GM23338 (cell line): ENCODE measurements around the gene LPCAT3. TPM values are rescaled to one million over a fixed set of nuclear protein-coding genes. Genes with fewer than 3 reads are reported as not detected.

Experiments used
- ATAC-seq: fragments of 200-7000 bp; cut with Tn5 transposase; 3 replicates; pipeline ENCODE4 v1.9.1; 2020
- DNase-seq: peaks from one replicate; pipeline ENCODE4 v3.0.0-alpha.2; 2015; ENCODE audit warnings: low spot score
- H2AFZ ChIP-seq: fragments of 200-600 bp; sonication (generic); 2 replicates; pipeline ENCODE4 v1.8.0; 2016; ENCODE audit warnings: antibody characterized with exemption, mild to moderate bottlenecking, moderate library complexity
- H3F3A ChIP-seq: fragments of 200-600 bp; sonication (generic); replicated peaks from 2 replicates; pipeline ENCODE4 v1.8.0; 2017; ENCODE audit warnings: antibody characterized with exemption, mixed run types, low read depth
- H3K27ac ChIP-seq: fragments of 200-600 bp; sonication (generic); 2 replicates; pipeline ENCODE4 v1.6.1; 2016; ENCODE audit warnings: low read depth
- H3K27me3 ChIP-seq: fragments of 200-600 bp; sonication (generic); 2 replicates; pipeline ENCODE4 v1.8.0; 2016; ENCODE audit warnings: mild to moderate bottlenecking, mixed run types, moderate library complexity; ENCODE audit not compliant: insufficient read depth
- H3K36me3 ChIP-seq: fragments of 200-600 bp; sonication (generic); 2 replicates; pipeline ENCODE4 v1.8.0; 2016; ENCODE audit warnings: mild to moderate bottlenecking; ENCODE audit not compliant: insufficient read depth
- H3K4me1 ChIP-seq: fragments of 200-600 bp; sonication (generic); 2 replicates; pipeline ENCODE4 v1.8.0; 2016; ENCODE audit warnings: mild to moderate bottlenecking, moderate library complexity; ENCODE audit not compliant: insufficient read depth
- H3K4me2 ChIP-seq: fragments of 200-600 bp; sonication (generic); 2 replicates; pipeline ENCODE4 v1.7.1; 2017; ENCODE audit warnings: mixed run types
- H3K4me3 ChIP-seq: fragments of 200-600 bp; sonication (generic); 2 replicates; pipeline ENCODE4 v1.6.1; 2016; ENCODE audit warnings: mixed run types
- H3K79me2 ChIP-seq: fragments of 200-600 bp; sonication (generic); replicated peaks from 2 replicates; pipeline ENCODE4 v1.8.0; 2017; ENCODE audit warnings: mild to moderate bottlenecking; ENCODE audit not compliant: insufficient read depth
- H3K9me2 ChIP-seq: fragments of 200-600 bp; sonication (generic); 2 replicates; pipeline ENCODE4 v1.8.0; 2017; ENCODE audit not compliant: insufficient read depth
- H4K20me1 ChIP-seq: fragments of 200-600 bp; sonication (generic); replicated peaks from 2 replicates; pipeline ENCODE4 v1.8.0; 2017; ENCODE audit warnings: mild to moderate bottlenecking; ENCODE audit not compliant: insufficient read depth
- H3K27ac Mint-ChIP-seq: 2 replicates; pipeline ENCODE4 v1.8.0; 2020; ENCODE audit warnings: inconsistent platforms, mild to moderate bottlenecking, moderate library complexity, mixed read lengths
- H3K27me3 Mint-ChIP-seq: 3 replicates; pipeline ENCODE4 v1.8.0; 2022; ENCODE audit warnings: low read depth, mild to moderate bottlenecking, moderate library complexity, mixed read lengths, inconsistent platforms; ENCODE audit not compliant: insufficient read depth, poor library complexity
- H3K36me3 Mint-ChIP-seq: 3 replicates; pipeline ENCODE4 v1.8.0; 2021; ENCODE audit warnings: low read depth, mild to moderate bottlenecking, inconsistent platforms, moderate library complexity, mixed read lengths
- H3K4me1 Mint-ChIP-seq: 3 replicates; pipeline ENCODE4 v1.8.0; 2020; ENCODE audit warnings: mild to moderate bottlenecking, inconsistent platforms, mixed read lengths
- H3K4me3 Mint-ChIP-seq: 3 replicates; pipeline ENCODE4 v1.8.0; 2021; ENCODE audit warnings: moderate library complexity, mild to moderate bottlenecking, inconsistent platforms, mixed read lengths
- H3K9me3 Mint-ChIP-seq: 3 replicates; pipeline ENCODE4 v1.8.0; 2020; ENCODE audit warnings: moderate library complexity, mild to moderate bottlenecking, inconsistent platforms, mixed read lengths
- CREB1 ChIP-seq: fragments of 250-450 bp; sonication (Bioruptor Pico); IDR thresholded peaks from 2 replicates; pipeline ENCODE4 v1.5.0; 2020; ENCODE audit warnings: low read depth, mild to moderate bottlenecking, moderate library complexity
- EZH2 ChIP-seq: fragments of 200-600 bp; sonication (generic); IDR thresholded peaks from one replicate; pipeline ENCODE4 v1.8.0; 2017; ENCODE audit warnings: antibody characterized with exemption, mild to moderate bottlenecking, low read depth; ENCODE audit not compliant: unreplicated experiment
- EZH2phosphoT487 ChIP-seq: fragments of 200-600 bp; sonication (generic); IDR thresholded peaks from one replicate; pipeline ENCODE4 v1.8.1; 2018; ENCODE audit warnings: antibody characterized with exemption; ENCODE audit not compliant: unreplicated experiment
- NANOG ChIP-seq: IDR thresholded peaks from 2 replicates; pipeline ENCODE4 v1.6.1; 2016; ENCODE audit warnings: antibody characterized with exemption, borderline replicate concordance
- POLR2AphosphoS5 ChIP-seq: IDR thresholded peaks from 2 replicates; pipeline ENCODE4 v1.6.1; 2016; ENCODE audit warnings: antibody characterized with exemption, low read depth
- ZNF114 ChIP-seq: fragments of 250-450 bp; sonication (Bioruptor Pico); IDR thresholded peaks from 2 replicates; pipeline ENCODE4 v1.5.0; 2020; ENCODE audit warnings: mild to moderate bottlenecking, moderate library complexity
- ZNF462 ChIP-seq: fragments of 250-450 bp; sonication (Bioruptor Pico); IDR thresholded peaks from 2 replicates; pipeline ENCODE4 v1.5.0; 2020; ENCODE audit warnings: mild to moderate bottlenecking, moderate library complexity
- polyA plus RNA-seq: library from polyadenylated mRNA; unstranded; fragments of >200 nt; fragmentation: Nextera tagmentation; extraction: Ambion mirVana; gene quantifications from 2 replicates; pipeline ENCODE4 v1.2.1, GENCODE V29; 2016
- total RNA-seq: library from RNA; depleted of rRNA; stranded (reverse); fragments of >200 nt; shearing (Covaris generic); gene quantifications from 2 replicates; pipeline ENCODE4 v1.2.3, GENCODE V29; 2014

Gene LPCAT3
- total and polyA plus RNA-seq, 2 experiments from 2014 or later: 21.4 to 51.5 TPM

- TF ChIP-seq ZNF462 (no peak), EZH2 (no peak), NANOG (no peak), CREB1 (no peak), ZNF114 (CRISPR knock-in tag) (no peak), POLR2AphosphoS5 (no peak), EZH2phosphoT487 (no peak)
These were observed 46.9 kb upstream of the LPCAT3 start (continued) for GRCh38 chr12:7065073-7065623.

GRCh38 chr12:7064516-7064915 lies 46.2 kb upstream of the LPCAT3 start:
- H3K9me2 ChIP-seq: peaks cover 6% of the 10 kb centered on the region; the same call in 1 of the 2 replicates
- no peaks in the 10 kb centered on the region for H3K27me3 ChIP-seq
- H4K20me1 ChIP-seq: no peaks in the 10 kb centered on the region
- H3F3A ChIP-seq: no peaks in the 10 kb centered on the region
- Mint-ChIP-seq H3K36me3 (no peaks in the 10 kb centered on the region), H3K9me3 (no peaks in the 10 kb centered on the region), H3K27me3 (peaks cover 14% of the 10 kb centered on the region), H3K4me3 (no peak overlapping the region), H3K27ac (no peak overlapping the region), H3K4me1 (peaks cover 18% of the 10 kb centered on the region)
- no peaks in the 10 kb centered on the region for H3K36me3 ChIP-seq
- DNase-seq: no peak
- ATAC-seq: no peak
- H3K27ac ChIP-seq: no peak overlapping the region
- H2AFZ ChIP-seq: no peak overlapping the region
- peaks cover 8% of the 10 kb centered on the region for H3K4me1 ChIP-seq
- no peak for TF ChIP-seq ZNF462
- H3K4me3 ChIP-seq: no peak overlapping the region
- no peak overlapping the region for H3K4me2 ChIP-seq
- H3K79me2 ChIP-seq: no peaks in the 10 kb centered on the region
